WERI-Rb-1 (cell line): ENCODE results near the gene BEND7.
A peak's percentile ranks its signal among the peaks of the same experiment; 100 is the strongest.
"Not testable (repeated sequence)": the region's sequence is repeated elsewhere in the genome, so short reads cannot be mapped to it uniquely, and the experiment has no call there.

Source experiments
- DNase-seq: peaks from one replicate; pipeline ENCODE4 v3.0.0-alpha.2; 2020
- H3K27ac ChIP-seq: fragments of 250-450 bp; sonication (Bioruptor Pico); 2 replicates; pipeline ENCODE4 v1.5.1; 2020; ENCODE audit warnings: mild to moderate bottlenecking, moderate library complexity
- H3K27me3 ChIP-seq: fragments of 250-450 bp; sonication (Bioruptor Pico); 2 replicates; pipeline ENCODE4 v1.5.1; 2021; ENCODE audit warnings: mild to moderate bottlenecking, low read depth, moderate library complexity; ENCODE audit not compliant: insufficient read depth, severe bottlenecking
- H3K36me3 ChIP-seq: fragments of 250-450 bp; sonication (Bioruptor Pico); 2 replicates; pipeline ENCODE4 v1.5.1; 2020; ENCODE audit warnings: mild to moderate bottlenecking, moderate library complexity
- H3K4me3 ChIP-seq: 2 replicates; pipeline ENCODE4 v1.5.1; 2011; ENCODE audit warnings: low read depth, mild to moderate bottlenecking, control low read depth, low read length
- H3K9me3 ChIP-seq: fragments of 250-450 bp; sonication (Bioruptor Pico); 2 replicates; pipeline ENCODE4 v1.5.1; 2021; ENCODE audit warnings: mild to moderate bottlenecking, moderate library complexity; ENCODE audit not compliant: severe bottlenecking
- CTCF ChIP-seq: IDR thresholded peaks from 2 replicates; pipeline ENCODE4 v1.5.1; 2011; ENCODE audit warnings: low read depth, mild to moderate bottlenecking, control low read depth, inconsistent platforms, low read length

BEND7 gene

DNA sequence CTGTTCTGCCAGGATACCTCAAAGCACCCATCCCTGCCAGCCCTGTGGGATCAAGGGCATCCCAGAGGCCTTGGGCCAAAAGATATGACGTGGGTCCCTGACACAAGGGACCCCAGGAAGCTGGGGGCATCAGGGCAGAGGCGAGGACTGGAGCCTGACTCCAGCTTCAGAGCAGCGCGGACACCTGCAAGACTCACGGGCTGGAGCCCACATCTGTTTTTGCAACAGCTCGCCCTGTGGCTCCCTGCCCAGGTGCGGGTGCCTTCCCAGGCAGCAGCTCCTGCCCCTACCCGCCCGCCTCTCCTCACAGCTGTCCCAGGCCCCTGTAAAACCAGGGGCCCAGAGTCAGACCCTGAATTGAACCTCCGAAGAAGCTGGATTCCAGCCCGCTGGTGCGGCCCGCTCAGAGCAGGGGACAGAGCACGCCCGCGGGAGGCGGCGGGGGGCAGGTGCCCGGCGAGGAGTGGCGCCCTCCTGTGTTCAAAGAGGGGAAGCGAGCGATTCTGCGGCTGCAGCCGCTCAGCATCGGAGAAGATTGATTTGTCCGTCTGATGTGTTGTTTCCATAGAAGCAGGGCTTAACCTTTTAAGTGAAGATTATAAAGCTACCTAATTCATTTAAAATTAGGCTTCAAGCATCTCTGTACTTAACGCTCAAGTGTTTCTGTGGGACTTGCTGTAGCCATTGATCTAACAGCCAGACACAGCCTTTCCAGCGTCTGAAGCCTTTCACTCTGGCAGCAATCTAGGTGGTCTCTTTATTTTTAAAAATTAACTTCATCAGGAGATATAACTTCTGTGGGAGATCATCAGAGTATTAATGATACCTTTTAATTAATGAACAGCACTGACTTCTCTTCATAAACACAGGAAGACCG, 88.4 kb downstream of the BEND7 start:
- H3K9me3 ChIP-seq, result no peaks in the 10 kb centered on the region
- H3K27ac ChIP-seq, result no peak overlapping the region
- H3K27me3 ChIP-seq, result no peaks in the 10 kb centered on the region
- H3K36me3 ChIP-seq, result no peaks in the 10 kb centered on the region
- TF ChIP-seq CTCF, result peak; percentile 67
- H3K4me3 ChIP-seq, result peak overlapping the region; percentile 49
- peak; percentile 48 for DNase-seq

GRCh38 chr10:13439313-13440184, 89.3 kb downstream of the BEND7 start:
- peak; percentile 5 for DNase-seq
- Histone ChIP-seq H3K36me3 (no peaks in the 10 kb centered on the region), H3K9me3 (no peaks in the 10 kb centered on the region), H3K4me3 (peak overlapping the region; percentile 49), H3K27ac (no peak overlapping the region), H3K27me3 (no peaks in the 10 kb centered on the region)
- no peak for TF ChIP-seq CTCF

GRCh38 chr10:13437026-13437555, 91.7 kb downstream of the BEND7 start:
- no peaks in the 10 kb centered on the region for H3K36me3 ChIP-seq
- no peak for DNase-seq
- TF ChIP-seq CTCF, result no peak
- no peak overlapping the region for H3K27ac ChIP-seq
- no peak overlapping the region for H3K4me3 ChIP-seq
- no peaks in the 10 kb centered on the region for H3K9me3 ChIP-seq
- H3K27me3 ChIP-seq, result no peaks in the 10 kb centered on the region

- DNase-seq, H3K36me3 ChIP-seq, H3K27me3 ChIP-seq, H3K27ac ChIP-seq, H3K9me3 ChIP-seq, H3K4me3 ChIP-seq: not testable (repeated sequence)
Observed at GRCh38 chr10:13427943-13428342, 100.9 kb downstream of the BEND7 start.

DNA sequence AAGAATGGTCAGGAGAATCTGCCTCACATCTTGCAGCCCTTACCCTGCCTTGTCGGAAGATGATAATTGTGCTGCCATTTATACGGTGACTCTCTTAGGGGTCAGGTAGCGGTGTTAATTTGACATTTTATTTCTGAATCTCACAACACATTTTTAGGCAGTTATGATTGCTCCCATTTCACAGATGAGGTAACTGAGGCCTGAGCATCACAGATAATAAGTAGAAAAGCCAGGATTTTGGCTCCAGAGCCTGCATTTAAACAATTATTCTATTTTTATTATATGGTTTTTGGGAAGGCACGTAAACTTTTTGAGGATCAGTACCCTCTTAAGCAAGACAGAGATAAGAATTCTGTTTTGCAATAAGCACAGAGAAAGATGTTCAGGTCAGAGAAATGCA, 103.4 kb downstream of the BEND7 start:
- Histone ChIP-seq H3K36me3 (no peaks in the 10 kb centered on the region), H3K27ac (no peak overlapping the region), H3K27me3 (no peaks in the 10 kb centered on the region), H3K9me3 (no peaks in the 10 kb centered on the region), H3K4me3 (no peak overlapping the region)
- no peak for DNase-seq
- no peak for TF ChIP-seq CTCF

DNA sequence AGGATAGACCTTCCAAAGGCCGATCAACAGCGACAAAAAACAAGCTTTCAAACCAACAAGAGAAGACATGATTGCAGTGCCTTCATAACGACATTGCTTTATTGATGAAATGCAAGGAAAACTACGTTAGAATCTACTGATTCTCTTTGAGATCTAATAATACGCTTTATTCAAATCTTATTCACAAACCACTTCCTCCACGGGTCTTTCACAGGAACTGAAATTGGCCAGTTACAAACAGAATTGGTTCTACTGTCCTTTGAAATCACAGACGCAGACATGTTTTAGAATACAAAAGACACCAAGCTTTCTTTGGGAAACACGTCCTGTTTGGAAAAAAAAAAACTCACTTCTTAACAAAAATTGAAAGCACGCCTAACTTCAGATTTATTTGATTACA, 106.0 kb downstream of the BEND7 start:
- DNase-seq, result no peak
- no peaks in the 10 kb centered on the region for H3K27me3 ChIP-seq
- TF ChIP-seq CTCF, result no peak
- H3K9me3 ChIP-seq, result no peaks in the 10 kb centered on the region
- H3K36me3 ChIP-seq, result no peaks in the 10 kb centered on the region
- no peak overlapping the region for H3K4me3 ChIP-seq
- no peak overlapping the region for H3K27ac ChIP-seq
